Psoas muscle (tissue), 8 donors: ENCODE measurements around the gene SORCS3. TPM values are rescaled to one million over a fixed set of nuclear protein-coding genes. Genes with fewer than 3 reads are reported as not detected.

Source experiments
- ATAC-seq, 4 donors: fragments of 200-7000 bp; cut with Tn5 transposase; one replicate each; pipeline ENCODE4 v1.9.1; 2020; ENCODE audit warnings: moderate library complexity in 3 of 4, mild to moderate bottlenecking in 2 of 4
- DNase-seq, 2 donors: peaks; one replicate each; pipeline ENCODE4 v3.0.0-alpha.2; 2020
- H3K27ac ChIP-seq: fragments of 200-600 bp; one replicate; pipeline ENCODE4 v1.8.0; 2022
- H3K27me3 ChIP-seq, 3 donors: fragments of 200-600 bp in 1 of 3; one replicate each; pipeline versions ENCODE4 v1.6.1 to v1.8.0; 2013 to 2022; ENCODE audit warnings: low read length in 2 of 3, mild to moderate bottlenecking in 2 of 3, moderate library complexity in 1 of 3; ENCODE audit not compliant: insufficient read depth in 3 of 3
- H3K36me3 ChIP-seq, 2 donors: fragments of 200-600 bp in 1 of 2; one replicate each; pipeline versions ENCODE4 v1.6.1 to v1.8.0; 2013 to 2022; ENCODE audit warnings: low read depth in 1 of 2, mild to moderate bottlenecking in 1 of 2, moderate library complexity in 1 of 2; ENCODE audit not compliant: insufficient read depth in 1 of 2
- H3K4me1 ChIP-seq: fragments of 200-600 bp; one replicate; pipeline ENCODE4 v1.8.0; 2022
- H3K4me3 ChIP-seq: fragments of 200-600 bp; one replicate; pipeline ENCODE4 v1.8.0; 2022; ENCODE audit warnings: mild to moderate bottlenecking
- H3K9me3 ChIP-seq: fragments of 200-600 bp; one replicate; pipeline ENCODE4 v1.8.0; 2022
- CTCF ChIP-seq: fragments of 200-600 bp; IDR thresholded peaks from one replicate; pipeline ENCODE4 v1.8.0; 2022; ENCODE audit warnings: antibody characterized with exemption
- WGBS, 3 donors: extraction: QIAGEN DNeasy Blood & Tissue Kit; methylation state at CpG; one replicate each; pipeline versions ENCODE4 v1.1.6 to v1.1.7; 2013; 5-methylcytosine and 5-hydroxymethylcytosine counted together
- intact Hi-C, 2 donors: fragments of 100-400 bp; cut with DNase I; formaldehyde crosslinking; loops; one replicate each; pipeline versions ENCODE4 v1.11.0 to v1.14.2; 2022
- polyA plus RNA-seq, 3 donors: library from polyadenylated mRNA; stranded (reverse); fragments of 200-250 nt; gene quantifications; one replicate each; pipeline ENCODE4 v1.2.3, GENCODE V29; 2013
- total RNA-seq, 4 donors: library from RNA; stranded (reverse); fragmentation: NEBNext Ultra II Directional in 2 of 4; extraction: Animal tissue kit (Norgen Biotek cat#: 25700) in 2 of 4; gene quantifications; one replicate each; pipeline versions ENCODE4 v1.2.1 to v1.2.4, GENCODE V29; 2021 to 2023
- donor health status: healthy with polysubstance abuse.
- donor health status: DM: no; HTN: no; CAD: no; lungs with moderate emphysema.
- donor health status: Bipolar disorder and iron deficiency.
- donor health status: healthy.
- donor health status: DM: yes; HTN: yes; CAD: no.
- donor health status: DM: no; HTN: no; CAD: no.
- donor health status: DM: no; HTN: no; CAD: no.
- donor health status: DM: yes; HTN: yes; CAD: no.

The SORCS3 gene
- total and polyA plus RNA-seq, 7 donors, result 0.01 TPM; not detected in 6

- no peaks in the 10 kb centered on the region for H3K9me3 ChIP-seq
- no peak overlapping the region for H3K4me3 ChIP-seq
- peaks cover 0 to 17% (median 2%) of the 10 kb centered on the region in 3 donors for H3K27me3 ChIP-seq
- DNase-seq (no peak), ATAC-seq (no peak)
- no peak for TF ChIP-seq CTCF
- H3K4me1 ChIP-seq, result no peaks in the 10 kb centered on the region
- no peak overlapping the region for H3K27ac ChIP-seq
- intact Hi-C loops, result no loop called here
- 60 to 72% (median 68%) methylated on average over 1 of the region's 1 CpG for WGBS, 3 donors
- H3K36me3 ChIP-seq, result no peaks in the 10 kb centered on the region
Observed at GRCh38 chr10:104683567-104683966, 42.5 kb downstream of the SORCS3 start.

- H3K4me3 ChIP-seq, result no peak overlapping the region
- H3K27me3 ChIP-seq, result peaks cover 0 to under 1% (median 0%) of the 10 kb centered on the region in 3 donors
- ATAC-seq, result no peak
- no peak overlapping the region for H3K27ac ChIP-seq
- no peaks in the 10 kb centered on the region for H3K36me3 ChIP-seq
- TF ChIP-seq CTCF, result no peak
- no peak for DNase-seq
- H3K4me1 ChIP-seq, result no peaks in the 10 kb centered on the region
- WGBS, 3 donors, result 48 to 86% (median 52%) methylated on average over 1 of the region's 1 CpG
- no peaks in the 10 kb centered on the region for H3K9me3 ChIP-seq
- intact Hi-C loops, result no loop called here
Observed at GRCh38 chr10:104686829-104687228, 45.7 kb downstream of the SORCS3 start.

- intact Hi-C loops, result no loop called here
- no peak for DNase-seq
- no peaks in the 10 kb centered on the region for H3K36me3 ChIP-seq
Observed at GRCh38 chr10:104688251-104689042, 47.4 kb downstream of the SORCS3 start.

GRCh38 chr10:104689105-104689504 is 48.0 kb downstream of the SORCS3 start:
- Histone ChIP-seq H3K27me3 (no peaks in the 10 kb centered on the region), H3K27ac (no peak overlapping the region), H3K9me3 (no peaks in the 10 kb centered on the region), H3K36me3 (no peaks in the 10 kb centered on the region), H3K4me3 (no peak overlapping the region), H3K4me1 (no peaks in the 10 kb centered on the region)
- intact Hi-C loops, result no loop called here
- TF ChIP-seq CTCF, result no peak
- DNase-seq (no peak), ATAC-seq (no peak)
- 79 to 89% (median 81%) methylated on average over 2 of the region's 2 CpGs for WGBS, 3 donors

More at GRCh38 chr10:104688251-104689042, 47.4 kb downstream of the SORCS3 start:
- Histone ChIP-seq H3K4me1 (no peaks in the 10 kb centered on the region), H3K27me3 (no peaks in the 10 kb centered on the region), H3K27ac (no peak overlapping the region), H3K4me3 (no peak overlapping the region), H3K9me3 (no peaks in the 10 kb centered on the region)
- TF ChIP-seq CTCF, result no peak
- no peak for ATAC-seq
- WGBS, 3 donors, result 48 to 58% (median 50%) methylated on average over 18 of the region's 18 CpGs
